DOHH2 (cell line): ENCODE data around the gene ALPL.

ENCODE experiments used
- CTCF ChIP-seq: fragments of 200-600 bp; sonication (generic); IDR thresholded peaks from one replicate; pipeline ENCODE4 v1.5.1; 2014; ENCODE audit warnings: antibody characterized with exemption, mild to moderate bottlenecking, low read depth, low read length; ENCODE audit not compliant: poor library complexity, severe bottlenecking
- EZH2phosphoT487 ChIP-seq: fragments of 200-600 bp; sonication (generic); IDR thresholded peaks from 2 replicates; pipeline ENCODE4 v1.6.1; 2017; ENCODE audit warnings: borderline replicate concordance, mild to moderate bottlenecking, antibody characterized with exemption, low read length, moderate library complexity, mixed read lengths

- TF ChIP-seq CTCF (no peak), EZH2phosphoT487 (no peak)
Observed at GRCh38 chr1:21579791-21580190, 70.6 kb downstream of the ALPL start.
